Ishikawa (cell line): ENCODE measurements around the gene LRRC51.

ENCODE experiments used
- CEBPB ChIP-seq: IDR thresholded peaks from 2 replicates; pipeline ENCODE4 v1.6.1; 2012
- EGR1 ChIP-seq: IDR thresholded peaks from 2 replicates; pipeline ENCODE4 v1.6.1; 2012
- USF1 ChIP-seq: IDR thresholded peaks from 2 replicates; pipeline ENCODE4 v1.6.1; 2012
- YY1 ChIP-seq: IDR thresholded peaks from 2 replicates; pipeline ENCODE4 v1.6.1; 2012; ENCODE audit warnings: low read depth

DNA sequence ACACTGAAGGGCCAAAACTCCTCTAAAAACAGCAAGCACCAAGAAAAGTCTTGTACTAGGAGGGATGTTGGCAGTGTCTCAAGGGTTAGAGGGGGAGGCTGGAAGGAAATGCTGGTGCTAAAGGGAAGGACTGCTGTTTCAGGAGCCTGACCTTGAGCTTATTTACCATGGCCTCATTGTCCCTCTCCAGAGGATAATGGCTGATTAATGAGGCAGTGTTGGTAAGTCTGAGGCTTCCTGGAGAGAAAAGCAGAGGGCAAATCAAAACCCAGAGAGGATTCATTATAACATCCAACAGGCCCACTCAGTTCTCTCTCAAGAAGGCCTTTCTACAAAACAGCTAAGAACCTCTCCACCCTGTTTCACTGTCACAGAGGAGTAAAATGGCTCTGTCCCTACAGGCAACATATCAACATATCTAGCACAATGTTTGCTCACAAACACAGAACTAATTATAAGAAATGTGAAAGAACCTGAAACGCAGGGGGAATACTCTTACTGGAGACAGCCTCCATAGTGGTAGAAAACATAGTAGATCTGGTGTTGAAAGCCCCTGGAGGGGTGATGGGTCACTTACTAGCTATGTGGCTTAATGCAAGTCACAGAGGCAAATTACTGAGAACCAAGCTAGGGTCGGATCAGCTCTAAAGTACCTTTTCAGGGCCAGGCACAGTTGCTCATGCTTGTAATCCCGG lies 31.7 kb upstream of the LRRC51 start:
- TF ChIP-seq CEBPB, result no peak
- no peak for TF ChIP-seq EGR1
- TF ChIP-seq USF1, result no peak
- no peak for TF ChIP-seq YY1
